Urinary bladder (tissue), 4 donors: ENCODE measurements around the gene PPP1R12B. TPM values are rescaled to one million over a fixed set of nuclear protein-coding genes. Genes with fewer than 3 reads are reported as not detected.
A peak's percentile ranks its signal among the peaks of the same experiment; 100 is the strongest.
"Not testable (repeated sequence)": the region's sequence is repeated elsewhere in the genome, so short reads cannot be mapped to it uniquely, and the experiment has no call there.

Experiments
- DNase-seq: peaks from one replicate; pipeline ENCODE4 v3.0.0-alpha.2; 2015; ENCODE audit errors: extremely low spot score
- H3K27ac ChIP-seq: one replicate; pipeline ENCODE4 v1.5.1; 2013; ENCODE audit warnings: low read depth, mild to moderate bottlenecking, moderate library complexity
- H3K36me3 ChIP-seq: one replicate; pipeline ENCODE4 v1.6.1; 2013; ENCODE audit warnings: mild to moderate bottlenecking, moderate library complexity; ENCODE audit not compliant: insufficient read depth
- H3K4me1 ChIP-seq: one replicate; pipeline ENCODE4 v1.6.1; 2013; ENCODE audit warnings: mild to moderate bottlenecking, moderate library complexity; ENCODE audit not compliant: insufficient read depth
- H3K4me3 ChIP-seq: one replicate; pipeline ENCODE4 v1.5.1; 2013; ENCODE audit warnings: low read depth, low read length
- WGBS: extraction: QIAGEN DNeasy Blood & Tissue Kit; methylation state at CpG from one replicate; pipeline ENCODE4 v1.1.7; 2013; 5-methylcytosine and 5-hydroxymethylcytosine counted together
- polyA plus RNA-seq: library from polyadenylated mRNA; stranded (reverse); fragments of 200-250 nt; gene quantifications from one replicate; pipeline ENCODE4 v1.2.3, GENCODE V29; 2013
- total RNA-seq: library from RNA; depleted of rRNA; stranded (reverse); fragments of >200 nt; gene quantifications from one replicate; pipeline ENCODE4 v1.2.3, GENCODE V29; 2014
- donor health status: healthy with polysubstance abuse.
- donor health status: healthy.

PPP1R12B gene
- total and polyA plus RNA-seq, 2 donors = 293 to 352 TPM

DNA sequence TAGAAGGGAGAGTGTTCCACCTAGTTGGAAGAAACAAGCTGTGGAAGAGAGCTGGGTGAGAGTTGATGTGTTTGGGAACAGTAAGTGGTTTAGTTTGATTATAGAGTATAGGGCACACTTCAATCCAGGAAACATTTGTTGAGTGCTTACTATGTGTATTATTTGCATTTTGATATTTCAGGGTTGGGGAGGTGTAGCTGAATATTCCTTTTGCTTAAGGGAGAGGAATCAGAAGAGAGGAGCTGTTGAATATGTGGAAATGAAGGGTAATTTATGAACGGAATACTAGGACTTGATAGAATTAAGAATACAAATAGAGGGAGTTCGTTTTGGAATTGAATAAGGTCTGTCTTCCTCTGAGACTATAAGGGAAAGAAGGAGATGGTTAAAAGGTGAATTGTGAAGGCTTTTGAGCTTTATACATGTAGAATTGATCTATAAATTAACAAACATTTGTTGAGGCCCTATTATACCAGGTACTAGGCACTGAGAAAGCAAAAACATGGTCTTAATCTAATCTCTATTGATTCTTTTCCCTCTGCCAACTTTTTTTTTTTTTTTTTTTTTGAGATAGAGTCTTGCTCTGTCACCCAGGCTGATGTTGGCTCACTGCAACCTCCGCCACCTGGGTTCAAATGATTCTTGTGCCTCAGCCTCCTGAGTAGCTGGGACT is 72.1 kb downstream of the PPP1R12B start:
- H3K4me1 ChIP-seq, H3K4me3 ChIP-seq, H3K36me3 ChIP-seq, H3K27ac ChIP-seq, DNase-seq: not testable (repeated sequence)
- 90% methylated on average over 3 of the region's 3 CpGs for WGBS

DNA sequence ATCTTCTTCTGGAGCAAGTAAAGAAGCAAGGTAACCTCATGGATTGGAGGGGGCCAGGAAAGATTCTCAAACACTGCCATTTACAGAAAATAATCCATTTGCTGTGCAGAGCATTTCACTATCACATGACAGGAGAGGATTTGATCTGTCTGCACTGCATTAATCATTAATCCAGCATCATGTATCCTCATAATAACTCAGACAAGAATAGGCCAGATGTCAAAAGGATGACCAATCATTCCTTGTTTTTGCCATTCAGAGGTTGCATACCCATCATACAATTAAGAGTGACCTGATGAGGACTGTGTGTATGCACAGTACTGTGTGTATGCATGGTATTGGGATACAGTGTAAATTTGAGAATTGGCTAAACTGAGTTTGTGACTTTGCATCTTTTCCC is 74.2 kb downstream of the PPP1R12B start:
- not testable (repeated sequence) for H3K4me1 ChIP-seq, H3K36me3 ChIP-seq, H3K4me3 ChIP-seq, H3K27ac ChIP-seq, DNase-seq

DNA sequence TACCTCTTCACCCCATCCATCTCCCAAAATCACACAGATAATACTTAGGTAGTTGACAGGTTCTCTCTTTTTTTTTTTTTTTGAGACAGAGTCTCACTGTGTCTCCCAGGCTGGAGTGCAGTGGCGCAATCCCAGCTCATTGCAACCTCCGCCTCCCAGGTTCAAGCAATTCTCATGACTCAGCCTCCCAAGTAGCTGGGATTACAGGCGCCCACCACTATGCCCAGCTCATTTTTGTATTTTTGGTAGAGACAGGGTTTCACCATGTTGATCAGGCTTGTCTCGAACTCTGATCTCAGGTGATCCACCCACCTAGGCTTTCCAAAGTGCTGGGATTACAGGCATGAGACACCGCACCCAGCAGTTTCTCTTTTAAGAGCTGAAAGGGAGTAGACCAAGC is 75.8 kb downstream of the PPP1R12B start:
- not testable (repeated sequence) for H3K36me3 ChIP-seq, H3K4me3 ChIP-seq, H3K27ac ChIP-seq, H3K4me1 ChIP-seq, DNase-seq
- 98% methylated on average over 5 of the region's 5 CpGs for WGBS

DNA sequence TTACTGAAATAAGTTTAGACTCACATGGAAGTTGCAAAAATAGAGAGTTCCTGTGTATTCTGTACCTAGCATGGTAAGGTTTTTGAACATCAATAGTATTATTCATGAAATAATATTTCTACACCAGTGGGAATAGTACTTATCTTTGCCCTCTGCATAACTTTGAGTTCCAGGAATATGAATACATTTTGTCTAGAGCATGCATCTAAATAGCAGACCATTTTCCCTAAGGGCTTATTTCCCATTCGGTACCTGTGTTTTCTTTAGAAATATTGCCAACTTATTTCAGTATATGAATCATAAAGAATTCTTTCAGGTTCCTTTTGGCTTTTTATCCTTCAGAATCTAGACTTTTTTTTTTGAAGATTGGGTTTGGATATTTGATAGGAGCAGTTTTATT is 81.6 kb downstream of the PPP1R12B start:
- 92% methylated on average over 1 of the region's 1 CpG for WGBS
- not testable (repeated sequence) for H3K27ac ChIP-seq, H3K4me3 ChIP-seq, DNase-seq, H3K4me1 ChIP-seq, H3K36me3 ChIP-seq

DNA sequence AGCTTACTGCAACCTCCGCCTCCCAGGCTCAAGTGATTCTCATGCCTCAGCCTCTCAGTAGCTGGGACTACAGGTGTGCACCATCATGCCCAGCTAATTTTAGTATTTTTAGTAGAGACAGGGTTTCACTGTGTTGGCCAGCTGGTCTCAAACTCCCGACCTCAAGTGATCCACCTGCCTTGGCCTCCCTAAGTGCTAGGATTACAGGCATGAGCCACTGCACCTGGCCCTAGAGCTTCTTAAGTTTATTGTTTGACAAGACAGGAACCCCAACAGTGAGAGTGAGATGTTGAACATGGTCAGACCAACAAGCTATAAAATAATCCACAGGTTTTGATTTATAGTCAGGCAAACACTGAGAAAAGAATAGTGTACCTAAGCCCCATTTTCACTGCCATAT is 83.8 kb downstream of the PPP1R12B start:
- not testable (repeated sequence) for DNase-seq, H3K27ac ChIP-seq, H3K4me3 ChIP-seq, H3K36me3 ChIP-seq, H3K4me1 ChIP-seq
- 80% methylated on average over 2 of the region's 2 CpGs for WGBS

DNA sequence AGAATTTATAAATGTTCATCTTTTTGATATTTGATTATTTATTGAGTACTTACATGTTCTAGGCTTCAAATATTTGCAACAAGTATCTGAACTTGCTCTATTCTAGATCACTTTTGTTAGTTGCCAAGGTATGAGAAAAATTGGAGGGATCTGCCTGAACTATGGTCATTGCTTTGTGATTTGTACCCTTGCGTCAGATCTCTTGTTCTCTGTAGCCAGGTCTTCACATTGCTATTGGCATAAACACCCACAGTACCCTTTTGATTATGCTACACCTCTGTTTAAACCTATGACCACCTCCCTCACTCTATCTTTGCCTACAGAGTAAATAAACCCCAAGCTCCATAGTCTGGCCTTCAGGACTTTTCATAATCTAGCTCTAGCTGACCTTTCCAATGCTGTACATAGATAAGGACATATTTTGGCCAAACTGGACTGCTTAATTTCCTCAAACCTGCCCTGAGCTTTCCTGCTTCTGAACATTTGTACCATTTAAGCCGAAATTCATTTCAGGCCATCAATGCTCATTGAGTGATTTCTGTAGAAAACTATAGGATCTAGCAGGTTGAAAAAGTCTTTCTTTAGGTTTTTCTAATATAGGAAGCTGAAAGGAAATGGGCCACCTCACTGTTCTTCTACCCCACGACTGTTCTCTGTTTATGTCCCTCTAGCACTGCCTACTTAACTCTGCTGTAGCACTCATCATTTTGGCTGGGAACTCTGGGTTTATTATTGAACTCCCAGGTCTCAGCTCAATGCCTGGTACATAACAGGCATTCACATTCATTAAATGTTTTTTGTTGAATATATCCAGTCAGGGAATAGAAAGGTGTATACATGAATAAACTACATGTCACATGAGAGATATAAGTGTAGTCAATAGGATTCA is 84.9 kb downstream of the PPP1R12B start:
- Histone ChIP-seq H3K36me3 (peaks cover 6% of the 10 kb centered on the region), H3K4me3 (no peak overlapping the region)

DNA sequence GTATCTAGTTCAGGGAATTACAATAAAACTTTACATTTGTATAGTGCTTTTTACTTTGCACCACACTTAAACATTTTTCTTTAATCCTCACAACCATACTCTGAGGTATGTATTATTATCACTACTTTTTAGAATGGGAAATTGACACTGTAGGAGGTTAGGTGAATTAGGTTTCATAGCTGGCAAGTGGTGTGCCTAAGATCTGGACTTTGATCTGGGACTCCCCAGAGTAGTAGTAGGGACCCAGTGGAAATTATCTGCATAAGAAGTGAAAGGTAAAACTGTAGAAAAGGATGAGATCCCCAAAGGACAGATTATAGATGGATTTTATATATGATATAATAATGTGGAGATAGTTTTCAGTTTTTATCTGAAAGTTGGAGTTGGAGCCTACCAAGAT is 85.6 kb downstream of the PPP1R12B start:
- no peak for DNase-seq
- Histone ChIP-seq H3K4me1 (no peaks in the 10 kb centered on the region), H3K36me3 (peaks cover 6% of the 10 kb centered on the region), H3K4me3 (no peak overlapping the region), H3K27ac (no peak overlapping the region)

More for the DNA sequence above, 84.9 kb downstream of the PPP1R12B start:
- H3K27ac ChIP-seq = no peak overlapping the region
- 87% methylated on average over 3 of the region's 3 CpGs for WGBS
- H3K4me1 ChIP-seq = no peaks in the 10 kb centered on the region
- no peak for DNase-seq

DNA sequence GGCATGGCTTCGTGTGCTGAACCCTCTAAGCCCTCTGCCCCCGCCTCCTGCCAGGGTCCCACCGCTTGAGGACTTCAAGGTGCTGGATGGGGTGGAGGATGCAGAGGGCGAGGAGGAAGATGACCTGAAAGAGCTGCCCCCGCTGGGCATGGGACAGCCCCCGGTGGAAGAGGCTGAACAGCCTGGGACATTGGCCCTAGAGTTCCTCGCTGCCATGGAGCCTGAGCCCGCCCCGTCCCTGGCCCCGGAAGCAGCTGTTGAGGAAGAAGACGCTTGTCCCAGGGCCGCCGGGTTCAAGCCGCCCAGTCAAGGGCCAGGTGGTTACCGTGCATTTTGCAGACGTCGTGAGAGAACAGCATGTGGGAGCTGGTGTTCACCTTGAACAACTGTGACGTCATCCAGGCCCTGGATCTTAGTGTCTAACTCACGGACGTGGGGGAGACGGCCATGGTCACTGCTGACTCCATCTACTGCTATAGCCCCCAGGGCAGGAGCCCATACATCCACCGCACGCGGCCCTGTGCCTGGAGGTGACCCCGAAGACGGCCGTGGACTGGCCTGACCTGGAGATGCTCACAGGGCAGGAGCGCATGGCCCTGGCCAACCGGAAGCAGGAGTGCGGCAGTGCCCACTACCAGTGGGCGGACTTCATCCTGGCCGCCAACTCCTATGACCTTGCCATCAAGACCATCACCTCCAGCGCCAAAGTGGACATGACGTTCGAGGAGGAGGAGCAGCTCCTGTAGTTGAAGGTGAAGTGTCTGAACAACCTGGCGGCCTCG is 90.1 kb downstream of the PPP1R12B start:
- Histone ChIP-seq H3K4me1 (no peaks in the 10 kb centered on the region), H3K4me3 (no peak overlapping the region), H3K36me3 (peaks cover 9% of the 10 kb centered on the region), H3K27ac (no peak overlapping the region)
- 97% methylated on average over 37 of the region's 37 CpGs for WGBS
- DNase-seq = no peak

DNA sequence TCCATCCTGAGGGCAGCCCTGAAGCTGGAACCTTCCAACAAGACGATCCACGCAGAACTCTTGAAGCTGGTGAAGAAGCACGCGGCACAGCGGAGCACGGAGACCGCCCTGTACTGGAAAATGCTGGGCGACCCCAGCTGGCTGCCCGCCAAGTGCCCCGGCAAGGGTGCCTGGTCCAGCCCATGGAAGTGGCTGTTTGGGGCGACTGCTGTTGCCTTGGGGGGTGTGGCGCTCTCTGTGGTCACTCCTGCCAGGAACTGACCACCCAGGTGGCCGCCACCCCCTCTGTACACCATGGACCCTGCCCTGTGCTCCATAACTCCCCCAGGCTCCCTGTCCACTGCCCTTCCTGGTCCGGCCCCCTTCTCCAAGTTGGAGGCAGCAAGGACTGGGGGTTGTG is 90.8 kb downstream of the PPP1R12B start:
- peaks cover 9% of the 10 kb centered on the region for H3K36me3 ChIP-seq
- no peak overlapping the region for H3K4me3 ChIP-seq
- WGBS = 97% methylated on average over 14 of the region's 14 CpGs

DNA sequence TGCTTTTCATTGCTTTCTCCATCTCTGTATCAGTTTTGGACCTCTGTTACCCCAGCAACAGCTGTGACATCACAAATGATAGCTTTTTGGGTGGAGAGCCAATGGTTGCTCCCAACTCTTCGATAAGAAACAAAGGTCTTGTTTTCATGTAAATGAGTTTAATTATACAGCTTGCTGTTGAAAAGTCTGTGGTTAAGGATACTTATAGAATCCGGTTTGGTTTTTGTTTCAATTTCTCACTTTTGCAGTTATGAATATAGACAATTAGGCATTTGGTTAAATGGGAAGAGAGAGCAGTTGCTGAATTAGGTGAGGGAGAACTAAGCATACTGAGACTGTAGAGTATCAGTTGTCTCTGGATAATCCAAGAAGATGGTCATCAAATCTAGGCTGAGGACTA is 99.6 kb downstream of the PPP1R12B start:
- DNase-seq, H3K4me1 ChIP-seq, H3K27ac ChIP-seq, H3K4me3 ChIP-seq, H3K36me3 ChIP-seq: not testable (repeated sequence)
- WGBS = 83% methylated on average over 2 of the region's 2 CpGs

More for the DNA sequence above, 90.8 kb downstream of the PPP1R12B start:
- DNase-seq = no peak
- no peaks in the 10 kb centered on the region for H3K4me1 ChIP-seq
- H3K27ac ChIP-seq = no peak overlapping the region

DNA sequence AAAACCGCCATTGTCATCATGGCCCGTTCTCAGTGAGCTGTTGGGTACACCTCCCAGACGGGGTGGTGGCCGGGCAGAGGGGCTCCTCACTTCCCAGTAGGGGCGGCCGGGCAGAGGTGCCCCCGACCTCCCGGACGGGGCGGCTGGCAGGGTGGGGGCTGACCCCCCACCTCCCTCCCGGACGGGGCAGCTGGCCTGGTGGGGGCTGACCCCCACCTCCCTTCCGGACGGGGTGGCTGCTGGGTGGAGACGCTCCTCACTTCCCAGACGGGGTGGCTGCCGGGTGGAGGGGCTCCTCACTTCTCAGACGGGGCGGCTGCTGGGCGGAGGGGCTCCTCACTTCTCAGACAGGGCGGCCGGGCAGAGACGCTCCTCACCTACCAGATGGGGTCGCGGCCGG is 103.1 kb downstream of the PPP1R12B start:
- 97% methylated on average over 24 of the region's 26 CpGs for WGBS
- H3K27ac ChIP-seq, H3K4me3 ChIP-seq, H3K4me1 ChIP-seq, DNase-seq, H3K36me3 ChIP-seq: not testable (repeated sequence)

DNA sequence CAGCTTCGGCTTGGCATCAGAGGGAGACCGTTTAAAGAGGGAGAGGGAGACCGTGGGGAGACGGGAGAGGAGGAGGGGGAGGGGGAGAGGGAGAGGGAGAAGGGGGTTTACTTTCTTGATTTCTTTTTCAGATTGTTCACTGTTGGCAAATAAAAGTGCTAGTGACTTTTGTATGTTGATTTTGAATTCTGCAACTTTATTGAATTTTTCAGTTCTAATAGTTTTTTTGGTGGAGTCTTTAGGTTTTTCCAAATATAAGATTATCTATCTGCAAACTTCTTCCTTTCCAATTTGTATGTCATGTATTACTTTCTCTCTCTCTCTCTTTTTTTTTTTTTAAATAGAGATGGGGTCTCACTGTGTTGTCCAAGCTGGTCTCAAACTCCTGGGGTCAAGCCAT is 104.0 kb downstream of the PPP1R12B start:
- no peaks in the 10 kb centered on the region for H3K4me1 ChIP-seq
- H3K36me3 ChIP-seq = no peaks in the 10 kb centered on the region
- 96% methylated on average over 4 of the region's 4 CpGs for WGBS
- H3K4me3 ChIP-seq = no peak overlapping the region
- H3K27ac ChIP-seq = no peak overlapping the region
- DNase-seq = no peak

DNA sequence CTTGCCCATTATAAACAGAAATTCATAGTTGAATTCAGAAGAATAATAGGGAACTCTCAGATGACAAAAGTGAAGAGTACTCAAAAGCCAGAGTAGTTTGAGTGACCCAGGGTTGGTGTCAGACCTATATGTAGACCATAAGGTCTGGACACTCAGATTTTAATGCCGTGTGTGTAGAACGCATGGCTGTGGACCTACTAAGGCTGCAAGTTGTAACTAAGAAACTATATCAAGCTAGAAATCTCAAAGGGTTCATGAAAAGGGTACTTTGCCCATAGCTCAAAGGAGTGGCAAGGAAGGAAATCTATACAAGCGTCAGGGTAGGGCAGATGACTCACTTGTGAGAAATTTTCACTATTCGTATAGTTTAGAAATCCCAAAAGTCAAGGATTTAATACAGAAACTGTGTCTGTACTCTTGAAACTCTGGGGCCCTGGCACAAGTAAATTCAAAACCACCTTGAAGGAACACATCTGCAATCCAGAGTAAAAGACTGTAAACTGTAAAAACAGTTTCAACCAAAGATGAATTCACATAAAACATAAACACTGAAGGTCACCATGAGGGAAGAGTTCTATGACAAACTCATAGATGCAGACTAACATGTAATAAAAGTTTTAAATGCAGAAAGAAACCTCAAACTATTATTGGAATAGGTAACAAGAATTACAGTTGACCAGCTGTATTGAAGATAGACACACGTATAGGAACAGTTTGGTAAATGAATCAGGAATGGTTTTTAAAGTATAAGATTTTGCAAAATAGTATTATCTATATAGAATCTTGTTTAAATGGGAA is 108.1 kb downstream of the PPP1R12B start:
- WGBS = 76% methylated on average over 5 of the region's 5 CpGs
- H3K4me3 ChIP-seq, H3K36me3 ChIP-seq, H3K27ac ChIP-seq, H3K4me1 ChIP-seq: not testable (repeated sequence)
- DNase-seq = peak; percentile 39
